Mesenchymal stem cell (in vitro differentiated cells and primary cell): ENCODE results near the gene RFTN1.

Experiments
- DNase-seq: peaks from one replicate; pipeline ENCODE4 v3.0.0-alpha.2; 2013
- H2AFZ ChIP-seq: one replicate; pipeline ENCODE4 v1.6.1; 2013; ENCODE audit warnings: low read depth, mild to moderate bottlenecking, control low read depth, inconsistent platforms, low read length, moderate library complexity
- H2AK5ac ChIP-seq: 2 replicates; pipeline ENCODE4 v1.6.1; 2013; ENCODE audit warnings: low read length, moderate library complexity, mild to moderate bottlenecking, inconsistent platforms; ENCODE audit not compliant: severe bottlenecking
- H2BK120ac ChIP-seq: one replicate; pipeline ENCODE4 v1.6.1; 2013; ENCODE audit warnings: low read depth, mild to moderate bottlenecking, inconsistent platforms, low read length, moderate library complexity
- H2BK12ac ChIP-seq, 2 experiments: one replicate each; pipeline ENCODE4 v1.6.1; 2013; ENCODE audit warnings: inconsistent platforms in 2 of 2, low read length in 2 of 2, mild to moderate bottlenecking in 2 of 2, moderate library complexity in 2 of 2, control low read depth in 1 of 2
- H2BK15ac ChIP-seq: one replicate; pipeline ENCODE4 v1.6.1; 2013; ENCODE audit warnings: mild to moderate bottlenecking, low read depth, inconsistent platforms; ENCODE audit not compliant: poor library complexity, severe bottlenecking
- H2BK5ac ChIP-seq: 2 replicates; pipeline ENCODE4 v1.6.1; 2013; ENCODE audit warnings: low read depth, mild to moderate bottlenecking, low read length, control low read depth, inconsistent platforms; ENCODE audit not compliant: poor library complexity, severe bottlenecking
- H3K14ac ChIP-seq, 2 experiments: one replicate each; pipeline ENCODE4 v1.6.1; 2013; ENCODE audit warnings: inconsistent platforms in 2 of 2, low read length in 2 of 2, control low read depth in 1 of 2, mild to moderate bottlenecking in 1 of 2, moderate library complexity in 1 of 2
- H3K18ac ChIP-seq, 2 experiments: one replicate each; pipeline ENCODE4 v1.6.1; 2013; ENCODE audit warnings: inconsistent platforms in 2 of 2, low read length in 2 of 2, control low read depth in 1 of 2, low read depth in 1 of 2, mild to moderate bottlenecking in 1 of 2
- H3K23ac ChIP-seq, 2 experiments: one replicate each; pipeline ENCODE4 v1.6.1; 2013; ENCODE audit warnings: inconsistent platforms in 2 of 2, low read length in 2 of 2, mild to moderate bottlenecking in 2 of 2, moderate library complexity in 2 of 2, control low read depth in 1 of 2
- H3K27ac ChIP-seq: 2 replicates; pipeline ENCODE4 v1.5.1; 2013; ENCODE audit warnings: mild to moderate bottlenecking, moderate library complexity, low read length, control low read depth, inconsistent platforms; ENCODE audit not compliant: poor library complexity, severe bottlenecking
- H3K27me3 ChIP-seq, 2 experiments: 2 replicates each; pipeline versions ENCODE4 v1.6.1 to v1.7.0; 2013; ENCODE audit warnings: low read length in 2 of 2, mild to moderate bottlenecking in 2 of 2, moderate library complexity in 2 of 2, control low read depth in 1 of 2, inconsistent platforms in 1 of 2; ENCODE audit not compliant: control insufficient read depth in 1 of 2, insufficient read depth in 1 of 2
- H3K36me3 ChIP-seq, 2 experiments: 2 replicates each; pipeline versions ENCODE4 v1.6.1 to v1.7.0; 2013; ENCODE audit warnings: low read length in 2 of 2, control low read depth in 1 of 2, inconsistent platforms in 1 of 2, low read depth in 1 of 2, mild to moderate bottlenecking in 1 of 2; ENCODE audit not compliant: insufficient read depth in 2 of 2, control insufficient read depth in 1 of 2
- H3K4ac ChIP-seq, 2 experiments: one replicate each; pipeline ENCODE4 v1.6.1; 2013; ENCODE audit warnings: inconsistent platforms in 2 of 2, low read length in 2 of 2, mild to moderate bottlenecking in 2 of 2, moderate library complexity in 2 of 2, control low read depth in 1 of 2, low read depth in 1 of 2
- H3K4me1 ChIP-seq: 2 replicates; pipeline ENCODE4 v1.6.1; 2013; ENCODE audit warnings: low read depth, low read length, control low read depth; ENCODE audit not compliant: control insufficient read depth, insufficient read depth
- H3K4me2 ChIP-seq: 2 replicates; pipeline ENCODE4 v1.6.1; 2013; ENCODE audit warnings: low read length, mild to moderate bottlenecking, inconsistent platforms; ENCODE audit not compliant: poor library complexity, severe bottlenecking
- H3K4me3 ChIP-seq, 2 experiments: 2 replicates each; pipeline versions ENCODE4 v1.5.1 to v1.7.0; 2013; ENCODE audit warnings: low read length in 2 of 2, mild to moderate bottlenecking in 2 of 2, control low read depth in 1 of 2, low read depth in 1 of 2; ENCODE audit not compliant: insufficient read depth in 1 of 2
- H3K79me1 ChIP-seq: replicated peaks from 2 replicates; pipeline ENCODE4 v1.6.1; 2013; ENCODE audit warnings: mild to moderate bottlenecking, control low read depth, low read length, inconsistent platforms; ENCODE audit not compliant: poor library complexity, severe bottlenecking
- H3K9ac ChIP-seq: 2 replicates; pipeline ENCODE4 v1.7.0; 2013; ENCODE audit warnings: mild to moderate bottlenecking, low read length, moderate library complexity
- H3K9me3 ChIP-seq: 2 replicates; pipeline ENCODE4 v1.7.0; 2013; ENCODE audit warnings: mild to moderate bottlenecking, low read length; ENCODE audit not compliant: control insufficient read depth
- H4K8ac ChIP-seq: one replicate; pipeline ENCODE4 v1.6.1; 2013; ENCODE audit warnings: inconsistent platforms, mild to moderate bottlenecking, low read length, moderate library complexity
- H4K91ac ChIP-seq: one replicate; pipeline ENCODE4 v1.6.1; 2013; ENCODE audit warnings: mild to moderate bottlenecking, low read length, inconsistent platforms
- WGBS: methylation state at CpG from one replicate; pipeline ENCODE4 v1.1.7; 2013; ENCODE audit warnings: mixed read lengths; 5-methylcytosine and 5-hydroxymethylcytosine counted together

The RFTN1 gene

DNA sequence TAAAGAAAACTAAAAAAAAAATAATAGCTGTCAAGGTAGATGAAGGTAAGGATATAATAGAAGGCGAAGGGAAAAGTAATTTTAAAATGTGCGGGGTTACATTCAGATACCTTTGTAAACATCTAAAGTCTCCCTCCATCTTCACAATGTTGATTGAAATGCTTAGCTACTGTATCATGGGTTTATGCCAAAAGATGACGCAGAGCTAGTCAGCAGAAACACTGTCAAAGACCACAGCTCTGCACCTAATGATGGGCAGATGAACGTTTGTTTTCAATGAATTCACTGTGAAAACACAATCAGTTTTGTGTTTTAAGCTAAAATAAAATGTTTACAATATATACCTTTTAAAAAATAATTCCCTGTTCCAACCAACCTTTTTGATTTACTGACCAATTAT, 61.2 kb downstream of the RFTN1 start:
- Histone ChIP-seq H2BK120ac (no peak overlapping the region), H3K36me3 (peaks cover 4% of the 10 kb centered on the region in 2 experiments), H3K79me1 (peaks cover 27% of the 10 kb centered on the region), H3K4me3 (no peak overlapping the region), H3K9me3 (no peaks in the 10 kb centered on the region), H4K8ac (no peak overlapping the region), H3K4ac (no peak overlapping the region), H3K4me2 (no peak overlapping the region), H3K27me3 (no peaks in the 10 kb centered on the region), H3K18ac (no peak overlapping the region), H3K27ac (no peak overlapping the region), H2AK5ac (no peak overlapping the region), H2AFZ (no peak overlapping the region), H2BK5ac (no peak overlapping the region), H3K4me1 (peaks cover 7% of the 10 kb centered on the region), H2BK15ac (no peak overlapping the region), H3K9ac (no peak overlapping the region), H2BK12ac (no peak overlapping the region), H4K91ac (no peak overlapping the region), H3K14ac (no peak overlapping the region), H3K23ac (no peak overlapping the region)
- WGBS, result no CpG with 5 or more reads among the region's 4 CpGs
- no peak for DNase-seq

DNA sequence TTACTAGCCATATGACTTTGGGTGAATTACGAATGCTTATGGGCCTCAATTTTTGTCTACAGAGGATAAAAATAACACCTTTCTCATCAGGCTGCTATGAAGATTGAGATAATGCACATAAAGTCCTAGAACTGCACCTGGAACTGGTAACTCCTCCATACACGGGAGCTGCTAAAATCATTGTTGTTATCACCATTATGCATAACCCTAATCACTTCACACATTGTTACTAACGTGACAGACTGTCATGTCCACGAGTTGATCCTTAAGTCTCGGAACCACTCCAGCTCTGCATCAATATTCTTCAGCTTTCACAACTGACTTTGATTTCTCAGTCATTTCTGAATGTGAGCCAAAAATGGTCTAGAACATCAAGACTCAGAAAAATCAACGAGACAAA, 64.1 kb downstream of the RFTN1 start:
- WGBS, result 75% methylated on average over 6 of the region's 6 CpGs
- H2BK5ac ChIP-seq, result no peak overlapping the region

DNA sequence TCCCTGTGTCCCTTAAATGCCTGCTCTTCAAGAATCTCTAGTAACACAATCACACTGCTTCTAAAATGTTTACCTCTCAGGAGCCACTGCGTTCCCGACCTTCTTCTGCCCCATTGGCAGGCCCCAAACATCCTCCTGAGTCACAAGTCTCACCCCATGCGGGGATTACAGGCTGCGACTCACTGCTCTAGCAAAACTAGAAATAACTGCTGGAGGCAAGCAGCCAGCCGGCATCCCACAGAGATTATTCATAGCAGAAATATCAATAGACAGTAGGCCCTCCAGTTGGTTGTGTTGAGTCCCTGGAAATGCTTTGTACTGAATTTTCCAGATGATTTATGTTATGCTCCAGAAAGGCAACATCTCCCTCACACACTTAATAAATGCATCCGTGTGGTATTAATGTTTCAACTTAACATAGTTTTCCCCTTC, 64.8 kb downstream of the RFTN1 start:
- Histone ChIP-seq H2BK15ac (no peak overlapping the region), H3K27ac (peak overlapping the region; percentile 82), H3K9me3 (no peaks in the 10 kb centered on the region), H3K4ac (no peak overlapping the region), H2BK120ac (no peak overlapping the region), H3K23ac (no peak overlapping the region), H2AFZ (no peak overlapping the region), H2BK12ac (no peak overlapping the region), H3K18ac (no peak overlapping the region), H2AK5ac (no peak overlapping the region), H3K9ac (peak overlapping the region; percentile 76), H3K14ac (no peak overlapping the region), H4K91ac (no peak overlapping the region), H3K4me3 (peak overlapping the region in 1 of 2 experiments; percentile 33), H3K79me1 (peaks cover 27% of the 10 kb centered on the region), H4K8ac (no peak overlapping the region), H3K4me1 (peaks cover 7% of the 10 kb centered on the region), H3K36me3 (peaks cover 4 to 7% of the 10 kb centered on the region in 2 experiments), H2BK5ac (no peak overlapping the region), H3K4me2 (no peak overlapping the region), H3K27me3 (no peaks in the 10 kb centered on the region)
- WGBS, result 0% methylated on average over 4 of the region's 6 CpGs
- peak; percentile 94 for DNase-seq

More for the DNA sequence above, 64.1 kb downstream of the RFTN1 start:
- Histone ChIP-seq H4K91ac (no peak overlapping the region), H3K9me3 (no peaks in the 10 kb centered on the region), H2BK15ac (no peak overlapping the region), H2AK5ac (peak overlapping the region; percentile 46), H3K18ac (peak overlapping the region; percentile 61 to 71), H4K8ac (no peak overlapping the region), H3K23ac (no peak overlapping the region), H3K4me1 (peaks cover 6% of the 10 kb centered on the region), H3K36me3 (peaks cover 4 to 5% of the 10 kb centered on the region in 2 experiments), H3K9ac (peak overlapping the region; percentile 28), H3K79me1 (peaks cover 25% of the 10 kb centered on the region), H3K4me3 (no peak overlapping the region), H3K4me2 (no peak overlapping the region), H3K27ac (peak overlapping the region; percentile 82), H2AFZ (no peak overlapping the region), H3K27me3 (no peaks in the 10 kb centered on the region), H3K4ac (no peak overlapping the region), H2BK120ac (no peak overlapping the region), H2BK12ac (peak overlapping the region in 1 of 2 experiments; percentile 82), H3K14ac (no peak overlapping the region)
- no peak for DNase-seq

DNA sequence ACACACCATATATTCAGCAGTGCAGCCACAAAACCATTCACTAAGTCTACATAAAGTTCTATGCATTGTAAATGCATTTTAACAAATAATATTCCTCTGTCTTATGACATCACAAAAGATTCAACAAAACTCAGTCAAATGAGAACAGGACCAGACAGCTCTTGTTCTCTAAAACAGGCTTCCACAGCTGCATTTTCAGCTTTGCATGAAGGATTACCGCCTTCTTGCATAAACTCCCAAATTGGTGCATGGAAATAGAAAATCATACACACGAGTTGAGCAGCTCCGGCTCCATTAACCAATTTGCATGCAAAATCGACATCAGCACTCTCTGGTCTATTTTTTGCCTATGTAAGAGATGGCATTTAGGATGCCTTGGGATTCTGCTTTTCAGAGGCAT, 66.4 kb downstream of the RFTN1 start:
- no peak overlapping the region for H3K27ac ChIP-seq

More for the DNA sequence above, 66.4 kb downstream of the RFTN1 start:
- Histone ChIP-seq H3K23ac (no peak overlapping the region), H3K4me1 (peaks cover 7% of the 10 kb centered on the region), H3K4ac (no peak overlapping the region), H3K4me3 (no peak overlapping the region), H3K79me1 (peaks cover 27% of the 10 kb centered on the region), H2BK12ac (peak overlapping the region in 1 of 2 experiments; percentile 19), H3K18ac (peak overlapping the region in 1 of 2 experiments; percentile 63), H3K14ac (no peak overlapping the region), H4K8ac (no peak overlapping the region), H2AFZ (no peak overlapping the region), H2AK5ac (peak overlapping the region; percentile 8), H2BK15ac (no peak overlapping the region), H3K9ac (no peak overlapping the region), H3K36me3 (peaks cover 4 to 7% of the 10 kb centered on the region in 2 experiments), H3K27me3 (no peaks in the 10 kb centered on the region), H3K9me3 (no peaks in the 10 kb centered on the region), H2BK5ac (no peak overlapping the region), H2BK120ac (no peak overlapping the region), H3K4me2 (no peak overlapping the region), H4K91ac (no peak overlapping the region)
- WGBS, result 97% methylated on average over 4 of the region's 4 CpGs
- DNase-seq, result no peak
